GM08714 (cell line): ENCODE results near the gene EN1.

Experiments
- H3K4me3 ChIP-seq: fragments of 200-500 bp; sonication (Bioruptor generic); 2 replicates; pipeline ENCODE4 v1.5.1; 2014; ENCODE audit warnings: mild to moderate bottlenecking, low read length, inconsistent platforms
- ZNF274 ChIP-seq: IDR thresholded peaks from 2 replicates; pipeline ENCODE4 v1.6.1; 2012; ENCODE audit warnings: mild to moderate bottlenecking, low read depth, low read length

Gene EN1

GRCh38 chr2:118810766-118811165, 36.7 kb downstream of the EN1 start:
- TF ChIP-seq ZNF274: no peak
- H3K4me3 ChIP-seq: no peak overlapping the region

GRCh38 chr2:118808429-118808809, 39.0 kb downstream of the EN1 start:
- TF ChIP-seq ZNF274: no peak
- H3K4me3 ChIP-seq: no peak overlapping the region

- TF ChIP-seq ZNF274: no peak
- no peak overlapping the region for H3K4me3 ChIP-seq
Measured at GRCh38 chr2:118807668-118808428, 39.6 kb downstream of the EN1 start.

- no peak overlapping the region for H3K4me3 ChIP-seq
- TF ChIP-seq ZNF274: no peak
Measured at GRCh38 chr2:118806797-118807667, 40.4 kb downstream of the EN1 start.

- no peak for TF ChIP-seq ZNF274
- H3K4me3 ChIP-seq: no peak overlapping the region
Measured at GRCh38 chr2:118805064-118805690, 42.3 kb downstream of the EN1 start.

GRCh38 chr2:118803012-118803411, 44.4 kb downstream of the EN1 start:
- TF ChIP-seq ZNF274: no peak
- no peak overlapping the region for H3K4me3 ChIP-seq

- no peak overlapping the region for H3K4me3 ChIP-seq
- no peak for TF ChIP-seq ZNF274
Measured at GRCh38 chr2:118801151-118801550, 46.3 kb downstream of the EN1 start.

GRCh38 chr2:118800736-118801135, 46.7 kb downstream of the EN1 start:
- no peak for TF ChIP-seq ZNF274
- no peak overlapping the region for H3K4me3 ChIP-seq

GRCh38 chr2:118794546-118794945, 52.9 kb downstream of the EN1 start:
- TF ChIP-seq ZNF274: no peak
- no peak overlapping the region for H3K4me3 ChIP-seq
